GM23338 (cell line): Measurements from ENCODE around the gene PRSS50.

ENCODE experiments used
- CREB1 ChIP-seq: fragments of 250-450 bp; sonication (Bioruptor Pico); IDR thresholded peaks from 2 replicates; pipeline ENCODE4 v1.5.0; 2020; ENCODE audit warnings: low read depth, mild to moderate bottlenecking, moderate library complexity
- EZH2 ChIP-seq: fragments of 200-600 bp; sonication (generic); IDR thresholded peaks from one replicate; pipeline ENCODE4 v1.8.0; 2017; ENCODE audit warnings: antibody characterized with exemption, mild to moderate bottlenecking, low read depth; ENCODE audit not compliant: unreplicated experiment
- EZH2phosphoT487 ChIP-seq: fragments of 200-600 bp; sonication (generic); IDR thresholded peaks from one replicate; pipeline ENCODE4 v1.8.1; 2018; ENCODE audit warnings: antibody characterized with exemption; ENCODE audit not compliant: unreplicated experiment
- JUNB ChIP-seq: IDR thresholded peaks from one replicate; pipeline ENCODE4 v1.6.1; 2016; ENCODE audit warnings: antibody characterized with exemption; ENCODE audit not compliant: unreplicated experiment
- POLR2AphosphoS5 ChIP-seq: IDR thresholded peaks from 2 replicates; pipeline ENCODE4 v1.6.1; 2016; ENCODE audit warnings: antibody characterized with exemption, low read depth
- STAT1 ChIP-seq: IDR thresholded peaks from one replicate; pipeline ENCODE4 v1.6.1; 2016; ENCODE audit warnings: antibody characterized with exemption; ENCODE audit not compliant: unreplicated experiment
- TF ChIP-seq, protein P1 (sequence below): IDR thresholded peaks from one replicate; pipeline ENCODE4 v1.6.1; 2018; ENCODE audit warnings: antibody characterized with exemption; ENCODE audit not compliant: unreplicated experiment
- TF ChIP-seq, protein P2 (sequence below), 2 experiments: fragments of 200-600 bp in 1 of 2; sonication (generic) in 1 of 2; conservative IDR thresholded peaks; 2 replicates each; pipeline versions ENCODE4 v1.5.1 to v1.6.1; 2016 to 2017; ENCODE audit warnings: antibody characterized with exemption in 2 of 2, low read depth in 2 of 2, mild to moderate bottlenecking in 2 of 2, moderate library complexity in 1 of 2

DNA sequence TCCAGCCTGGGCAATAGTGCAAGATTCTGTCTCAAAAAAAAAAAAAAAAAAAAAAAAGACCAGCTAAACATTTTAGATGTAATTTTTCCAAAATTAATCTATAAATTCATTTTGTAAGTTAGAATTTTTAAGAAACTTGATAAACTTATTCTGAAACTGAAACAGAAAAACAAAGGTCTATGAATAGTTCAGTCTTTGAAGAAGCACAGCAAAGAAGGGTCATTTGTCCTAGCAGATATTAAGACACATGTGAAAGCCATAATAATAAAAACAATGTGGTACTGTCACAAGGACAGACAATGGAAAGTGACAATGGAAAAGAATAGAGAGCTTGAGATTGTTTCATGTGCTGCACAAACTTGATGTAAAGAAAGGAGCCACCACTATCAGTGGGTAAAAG lies 29.0 kb upstream of the PRSS50 start:
- TF ChIP-seq, protein P1, sequence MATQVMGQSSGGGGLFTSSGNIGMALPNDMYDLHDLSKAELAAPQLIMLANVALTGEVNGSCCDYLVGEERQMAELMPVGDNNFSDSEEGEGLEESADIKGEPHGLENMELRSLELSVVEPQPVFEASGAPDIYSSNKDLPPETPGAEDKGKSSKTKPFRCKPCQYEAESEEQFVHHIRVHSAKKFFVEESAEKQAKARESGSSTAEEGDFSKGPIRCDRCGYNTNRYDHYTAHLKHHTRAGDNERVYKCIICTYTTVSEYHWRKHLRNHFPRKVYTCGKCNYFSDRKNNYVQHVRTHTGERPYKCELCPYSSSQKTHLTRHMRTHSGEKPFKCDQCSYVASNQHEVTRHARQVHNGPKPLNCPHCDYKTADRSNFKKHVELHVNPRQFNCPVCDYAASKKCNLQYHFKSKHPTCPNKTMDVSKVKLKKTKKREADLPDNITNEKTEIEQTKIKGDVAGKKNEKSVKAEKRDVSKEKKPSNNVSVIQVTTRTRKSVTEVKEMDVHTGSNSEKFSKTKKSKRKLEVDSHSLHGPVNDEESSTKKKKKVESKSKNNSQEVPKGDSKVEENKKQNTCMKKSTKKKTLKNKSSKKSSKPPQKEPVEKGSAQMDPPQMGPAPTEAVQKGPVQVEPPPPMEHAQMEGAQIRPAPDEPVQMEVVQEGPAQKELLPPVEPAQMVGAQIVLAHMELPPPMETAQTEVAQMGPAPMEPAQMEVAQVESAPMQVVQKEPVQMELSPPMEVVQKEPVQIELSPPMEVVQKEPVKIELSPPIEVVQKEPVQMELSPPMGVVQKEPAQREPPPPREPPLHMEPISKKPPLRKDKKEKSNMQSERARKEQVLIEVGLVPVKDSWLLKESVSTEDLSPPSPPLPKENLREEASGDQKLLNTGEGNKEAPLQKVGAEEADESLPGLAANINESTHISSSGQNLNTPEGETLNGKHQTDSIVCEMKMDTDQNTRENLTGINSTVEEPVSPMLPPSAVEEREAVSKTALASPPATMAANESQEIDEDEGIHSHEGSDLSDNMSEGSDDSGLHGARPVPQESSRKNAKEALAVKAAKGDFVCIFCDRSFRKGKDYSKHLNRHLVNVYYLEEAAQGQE, result no peak
- TF ChIP-seq EZH2 (no peak), JUNB (no peak), EZH2phosphoT487 (no peak), POLR2AphosphoS5 (no peak), CREB1 (CRISPR knock-in tag) (no peak), STAT1 (no peak)
- TF ChIP-seq, protein P2, sequence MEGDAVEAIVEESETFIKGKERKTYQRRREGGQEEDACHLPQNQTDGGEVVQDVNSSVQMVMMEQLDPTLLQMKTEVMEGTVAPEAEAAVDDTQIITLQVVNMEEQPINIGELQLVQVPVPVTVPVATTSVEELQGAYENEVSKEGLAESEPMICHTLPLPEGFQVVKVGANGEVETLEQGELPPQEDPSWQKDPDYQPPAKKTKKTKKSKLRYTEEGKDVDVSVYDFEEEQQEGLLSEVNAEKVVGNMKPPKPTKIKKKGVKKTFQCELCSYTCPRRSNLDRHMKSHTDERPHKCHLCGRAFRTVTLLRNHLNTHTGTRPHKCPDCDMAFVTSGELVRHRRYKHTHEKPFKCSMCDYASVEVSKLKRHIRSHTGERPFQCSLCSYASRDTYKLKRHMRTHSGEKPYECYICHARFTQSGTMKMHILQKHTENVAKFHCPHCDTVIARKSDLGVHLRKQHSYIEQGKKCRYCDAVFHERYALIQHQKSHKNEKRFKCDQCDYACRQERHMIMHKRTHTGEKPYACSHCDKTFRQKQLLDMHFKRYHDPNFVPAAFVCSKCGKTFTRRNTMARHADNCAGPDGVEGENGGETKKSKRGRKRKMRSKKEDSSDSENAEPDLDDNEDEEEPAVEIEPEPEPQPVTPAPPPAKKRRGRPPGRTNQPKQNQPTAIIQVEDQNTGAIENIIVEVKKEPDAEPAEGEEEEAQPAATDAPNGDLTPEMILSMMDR (conservative IDR thresholded peaks at IDR 0.05; ENCODE audit: low read depth in 2 of 2), result no peak
